RPMI8226 (cell line): ENCODE measurements around the gene LHCGR.
"Not testable (repeated sequence)": the region's sequence is repeated elsewhere in the genome, so short reads cannot be mapped to it uniquely, and the experiment has no call there.

Experiments used
- DNase-seq: peaks from one replicate; pipeline ENCODE4 v3.0.0-alpha.2; 2015

Gene LHCGR

DNA sequence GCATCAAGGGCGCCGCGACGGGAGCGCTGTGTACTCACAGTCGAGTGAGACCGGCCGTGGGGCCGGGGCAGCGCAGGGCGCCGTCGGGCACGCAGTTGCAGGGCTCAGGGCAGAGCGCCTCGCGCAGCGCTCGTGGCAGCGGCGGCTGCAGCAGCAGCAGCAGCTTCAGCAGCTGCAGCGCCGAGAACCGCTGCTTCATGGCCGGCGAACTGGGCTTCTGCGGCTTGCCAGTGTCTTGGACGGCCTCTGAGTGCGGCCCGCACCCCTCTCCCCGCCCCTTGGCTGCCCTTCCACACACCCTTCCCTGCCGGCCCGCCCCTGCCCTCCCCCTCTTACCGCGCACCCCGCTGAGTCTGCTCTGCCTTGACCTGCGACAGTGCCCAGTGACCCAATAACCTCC, at the start of gene LHCGR:
Gene LHCGR, minus strand, starts transcription at position 252 of the 400 bp plus-strand sequence. Its CDS starts 53 bp downstream, at position 199.
- DNase-seq, result peak; percentile 17

DNA sequence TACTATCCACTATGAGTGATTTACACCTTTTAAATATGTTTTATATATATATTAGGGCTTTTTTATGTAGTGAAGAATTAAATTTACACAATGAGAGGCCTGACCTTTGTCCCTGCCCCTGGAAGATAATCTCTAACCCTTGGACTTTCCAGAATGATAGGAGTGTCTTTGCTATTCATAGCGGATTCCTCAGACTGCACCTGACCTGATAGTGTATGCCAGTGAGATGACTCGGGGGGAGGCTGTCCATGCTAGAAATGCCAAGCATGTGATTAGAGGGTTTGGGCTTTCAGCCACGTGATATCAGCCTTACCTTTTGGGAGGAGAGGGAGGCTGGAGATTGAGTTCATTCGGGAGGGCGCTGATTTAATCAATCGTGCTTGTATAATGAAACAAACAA, 44.1 kb upstream of the LHCGR start:
- no peak for DNase-seq

DNA sequence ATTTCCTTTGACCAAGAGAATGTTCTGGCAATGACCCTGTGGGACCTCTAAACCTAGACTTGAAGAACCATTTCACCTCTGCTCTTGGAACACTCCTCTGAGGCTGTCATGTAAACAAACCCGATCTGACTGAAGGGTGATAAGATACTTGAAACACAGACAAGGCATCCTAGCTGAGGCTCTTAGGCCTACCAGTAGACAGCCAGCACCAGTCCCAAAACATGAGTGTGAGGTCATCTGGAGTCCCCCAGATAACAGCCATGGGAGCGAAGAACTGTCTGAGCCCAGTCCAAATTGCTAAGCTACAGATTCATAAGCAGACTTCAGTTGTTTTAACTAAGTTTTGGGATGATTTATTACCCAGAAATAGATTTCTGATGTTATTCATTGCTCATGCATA, 39.5 kb upstream of the LHCGR start:
- DNase-seq, result no peak

DNA sequence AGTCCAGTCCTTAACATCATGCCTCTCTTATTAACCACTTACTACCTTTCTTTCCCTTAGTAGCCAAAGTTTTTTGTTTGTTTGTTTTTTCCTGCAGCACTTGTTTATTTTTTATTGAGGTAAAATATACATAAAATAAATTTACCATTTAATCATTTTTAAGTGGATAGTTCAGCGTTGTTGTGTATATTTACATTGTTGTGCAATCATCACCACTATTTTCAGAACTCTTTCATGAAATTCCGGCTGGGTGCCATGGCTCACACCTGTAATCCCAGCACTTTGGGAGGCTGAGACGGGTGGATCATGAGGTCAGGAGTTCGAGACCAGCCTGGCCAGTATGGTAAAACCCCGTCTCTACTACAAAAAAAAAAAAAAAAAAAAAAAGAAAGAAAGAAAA, 38.1 kb upstream of the LHCGR start:
- no peak for DNase-seq

DNA sequence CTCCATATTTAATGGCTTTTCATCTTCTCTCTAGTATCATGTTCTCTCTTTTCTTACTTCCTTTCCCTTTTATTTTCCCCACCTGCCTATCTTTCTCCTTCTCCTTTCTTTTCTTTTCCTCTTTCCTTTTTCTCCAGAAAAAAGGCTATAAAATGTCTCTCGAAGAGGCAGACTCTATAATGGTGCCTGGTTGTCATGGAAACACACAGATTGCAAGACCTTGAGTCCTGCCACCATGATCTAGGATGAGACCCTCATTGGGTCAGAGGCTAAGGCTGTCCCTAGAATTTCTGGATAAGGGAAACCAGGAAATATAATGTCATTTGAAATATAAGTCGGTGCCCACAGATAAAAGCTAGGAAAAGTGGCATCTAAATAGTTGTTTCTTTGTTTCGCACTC, 36.5 kb upstream of the LHCGR start:
- no peak for DNase-seq

DNA sequence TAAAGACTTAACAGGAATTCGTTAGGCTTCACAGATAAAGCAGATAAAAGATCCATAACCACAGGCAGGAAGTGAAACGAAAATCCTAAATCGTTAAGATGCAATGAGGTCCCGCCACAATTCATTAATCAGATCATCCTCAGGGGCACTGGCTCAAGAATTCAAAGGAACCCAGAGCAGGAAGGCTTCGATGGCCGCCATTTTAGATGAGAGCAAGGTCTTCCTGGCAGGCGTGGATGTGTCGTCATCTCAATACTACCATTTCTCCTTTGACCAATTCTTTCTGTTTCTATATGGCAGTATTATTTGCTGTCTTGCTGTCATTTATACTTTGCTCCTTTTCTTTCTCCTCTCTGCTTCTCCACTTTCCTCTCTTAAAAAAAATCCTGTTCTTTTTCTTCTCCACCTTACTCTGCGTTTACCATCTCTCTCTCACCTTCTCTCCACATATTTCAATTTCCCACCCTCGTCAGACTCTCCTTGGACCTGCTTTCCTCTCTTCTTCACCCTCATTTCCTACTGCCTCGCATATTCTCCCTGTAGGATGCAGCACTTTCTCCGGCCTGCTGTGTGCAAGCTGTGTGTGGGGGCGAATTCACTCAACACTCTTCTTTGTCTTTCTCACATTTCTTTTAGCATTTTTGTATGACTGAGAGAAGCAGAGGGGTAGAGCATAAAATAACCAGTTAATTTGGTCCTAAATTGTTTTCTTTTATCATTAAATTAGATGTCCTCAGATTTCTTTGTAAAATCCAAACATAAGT, 35.1 kb upstream of the LHCGR start:
- DNase-seq, result no peak

DNA sequence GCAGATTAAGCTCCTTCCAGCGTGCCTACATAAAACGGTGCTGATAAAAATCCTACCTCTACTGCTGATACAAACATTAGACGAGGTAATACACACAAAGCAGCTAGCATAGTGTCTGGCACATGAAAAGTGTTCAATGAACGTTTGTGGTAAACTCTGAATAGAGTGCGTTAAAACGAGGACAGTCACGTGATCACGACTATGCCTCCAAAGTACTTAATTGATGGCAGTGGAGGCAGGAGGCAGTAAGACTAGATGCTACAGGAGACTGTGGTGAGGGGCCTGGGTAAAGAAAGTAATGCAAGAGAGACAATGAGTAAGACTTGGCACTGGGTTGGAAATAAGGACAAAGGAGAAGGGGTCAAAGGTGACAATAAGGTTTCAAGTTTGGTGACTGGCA, 32.1 kb upstream of the LHCGR start:
- DNase-seq, result no peak

DNA sequence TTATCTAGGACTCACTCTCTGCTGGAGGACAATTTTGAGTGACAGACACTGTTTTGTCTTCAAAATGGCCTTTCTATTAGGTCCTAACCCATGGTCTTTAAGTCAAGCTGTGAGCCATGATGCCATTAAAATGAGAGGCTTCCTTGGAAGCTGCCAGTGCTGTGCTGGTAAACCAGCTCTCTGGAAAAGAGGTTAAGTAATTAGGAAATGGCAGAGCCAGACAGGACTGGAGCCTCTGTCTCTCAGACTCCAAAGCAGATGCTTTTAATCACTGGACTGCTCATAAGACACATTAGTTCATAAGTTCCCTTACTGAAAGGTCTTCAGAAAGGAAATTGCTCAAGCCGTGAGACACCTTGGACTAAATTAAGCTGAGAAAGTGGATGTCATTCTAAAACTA, 25.8 kb upstream of the LHCGR start:
- no peak for DNase-seq

DNA sequence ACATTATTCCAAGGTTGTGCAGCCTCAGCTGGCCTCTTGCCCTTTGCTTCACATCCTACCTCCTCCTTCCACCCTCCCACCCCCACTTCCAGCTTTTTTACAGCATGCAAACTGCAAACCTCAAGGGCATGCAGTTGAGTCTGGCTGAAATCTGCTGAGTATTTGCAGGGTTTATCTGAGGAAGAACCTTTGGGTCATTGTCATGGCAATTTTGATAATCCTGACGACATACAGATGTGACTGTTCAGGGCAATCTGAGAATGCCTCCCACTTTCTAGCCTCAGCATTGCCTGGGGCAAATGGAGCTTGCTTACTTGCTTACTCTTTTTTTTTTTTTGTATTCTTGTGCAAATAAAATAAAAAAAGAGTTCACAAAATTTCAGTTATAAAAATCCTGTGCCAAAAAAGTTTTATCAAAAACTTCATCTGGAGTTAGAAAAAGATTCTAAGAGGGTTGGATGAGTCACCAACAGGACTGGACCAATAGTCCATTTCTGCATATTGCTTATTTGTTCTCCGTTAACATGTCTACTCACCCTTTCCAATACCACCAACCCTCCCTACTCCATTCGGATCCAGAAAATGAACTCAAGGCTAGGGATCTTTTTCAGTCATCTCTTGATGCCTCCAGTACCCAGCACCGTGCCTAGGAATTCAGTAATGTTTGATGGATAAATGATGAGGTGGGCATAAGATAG, 23.6 kb upstream of the LHCGR start:
- no peak for DNase-seq

DNA sequence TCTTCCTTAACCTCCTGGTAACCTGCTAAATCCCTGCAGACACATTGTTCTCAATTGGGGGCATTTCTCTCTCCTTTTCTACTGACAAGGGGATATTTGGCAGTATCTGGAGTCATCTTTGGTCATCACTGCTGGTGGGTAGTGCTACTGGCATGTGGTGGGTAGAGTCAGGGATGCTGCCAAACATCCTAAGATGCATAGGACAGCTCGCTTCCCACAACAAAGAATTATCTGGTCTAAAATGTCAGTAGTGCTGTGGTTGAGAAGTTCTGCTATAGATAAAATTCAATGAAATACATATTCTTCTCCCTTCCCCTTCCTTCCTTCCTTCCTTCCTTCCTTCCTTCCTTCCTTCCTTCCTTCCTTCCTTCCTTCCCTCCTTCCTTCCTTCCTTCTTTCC, 18.7 kb upstream of the LHCGR start:
- no peak for DNase-seq

DNA sequence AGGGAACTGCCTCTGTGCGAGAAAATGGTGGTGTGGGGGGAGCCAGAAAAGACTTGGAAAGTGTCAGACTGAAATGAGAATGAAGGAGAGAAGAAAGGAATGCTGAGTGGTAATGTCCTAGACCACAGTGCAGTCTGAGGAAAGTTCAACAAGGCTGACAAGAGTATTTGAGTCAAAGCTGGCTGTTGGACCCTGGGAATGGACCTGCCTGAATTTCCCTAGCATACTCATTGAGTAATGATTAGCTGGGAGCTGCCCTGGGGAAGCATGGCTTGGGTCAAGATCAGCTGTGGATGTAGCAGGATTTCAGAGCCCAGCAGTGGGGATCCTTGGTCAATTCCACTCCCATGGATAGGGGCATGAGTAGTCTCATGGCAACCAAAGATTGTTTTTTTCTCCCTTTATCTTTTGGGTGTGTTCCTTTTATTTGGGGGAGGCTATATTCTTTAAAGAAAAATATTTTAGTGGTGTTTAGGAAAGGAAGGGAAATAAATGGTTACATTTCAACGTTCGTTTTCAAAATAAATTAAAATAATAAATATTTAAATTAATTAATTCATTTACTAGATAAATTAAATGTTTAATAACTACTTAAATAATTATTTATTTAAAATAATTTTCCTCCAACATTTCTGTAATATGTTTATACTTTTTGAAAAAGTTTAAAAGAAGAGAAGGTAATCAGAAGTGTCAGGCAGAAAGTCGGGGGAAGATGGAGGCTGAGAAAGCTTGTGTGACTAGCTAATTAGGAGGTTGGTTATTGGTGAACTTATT, 15.9 kb upstream of the LHCGR start:
- DNase-seq, result no peak

DNA sequence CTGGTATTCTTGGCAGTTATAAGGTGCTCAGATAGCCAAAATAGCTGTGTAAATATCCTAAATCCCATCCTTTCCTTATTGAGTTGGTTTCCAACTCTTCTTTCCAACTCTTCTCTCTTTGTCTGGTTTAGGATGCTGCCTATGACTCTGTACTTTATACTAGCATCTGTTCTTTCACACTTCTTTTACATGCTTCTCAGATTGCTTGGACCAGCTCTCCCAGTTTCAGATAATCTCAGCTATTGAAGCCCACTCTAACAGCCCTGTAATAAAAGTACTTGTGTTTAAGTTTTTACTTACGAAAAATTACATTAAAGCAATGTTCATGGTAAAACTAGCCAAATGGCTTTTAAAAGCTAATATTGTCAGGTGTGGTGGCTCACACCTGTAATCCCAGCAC, 14.7 kb upstream of the LHCGR start:
- DNase-seq, result no peak

DNA sequence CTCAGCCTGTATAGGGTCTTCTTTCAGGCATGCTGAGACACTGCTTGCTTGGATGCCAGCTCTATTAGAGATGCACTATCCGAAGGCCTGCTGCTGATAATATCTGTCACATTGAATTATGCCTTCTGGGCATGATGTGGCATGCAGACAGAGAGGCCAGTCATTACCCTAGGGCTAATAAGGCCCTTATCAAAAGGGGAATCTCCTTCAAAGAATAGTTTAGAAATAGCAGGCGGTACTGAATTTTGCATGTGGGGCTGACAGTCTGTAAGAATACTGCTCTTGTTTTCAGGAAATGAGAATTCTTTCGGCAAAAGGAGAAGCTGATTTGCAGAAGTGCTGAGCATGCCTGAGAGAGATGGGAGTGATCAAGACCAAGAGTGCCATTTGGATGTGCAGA, 13.1 kb upstream of the LHCGR start:
- peak; percentile 25 for DNase-seq

DNA sequence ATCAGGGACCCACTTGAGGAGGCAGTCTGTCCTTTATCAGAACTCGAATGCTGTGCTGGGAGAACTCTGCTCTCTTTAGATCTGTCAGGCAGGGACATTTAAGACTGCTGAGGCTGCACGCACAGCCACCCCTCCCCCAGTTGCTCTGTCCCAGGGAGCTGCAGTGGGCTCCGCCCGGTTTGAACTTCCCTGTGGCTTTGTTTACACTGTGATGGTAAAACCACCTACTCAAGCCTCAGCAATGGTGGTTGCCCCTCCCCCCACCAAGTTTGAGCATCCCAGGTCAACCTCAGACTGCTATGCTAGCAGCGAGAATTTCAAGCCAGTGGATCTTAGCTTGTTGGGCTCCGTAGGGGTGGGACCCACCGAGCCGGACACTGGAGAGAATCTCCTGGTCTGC, 11.8 kb upstream of the LHCGR start:
- DNase-seq, result peak; percentile 52

DNA sequence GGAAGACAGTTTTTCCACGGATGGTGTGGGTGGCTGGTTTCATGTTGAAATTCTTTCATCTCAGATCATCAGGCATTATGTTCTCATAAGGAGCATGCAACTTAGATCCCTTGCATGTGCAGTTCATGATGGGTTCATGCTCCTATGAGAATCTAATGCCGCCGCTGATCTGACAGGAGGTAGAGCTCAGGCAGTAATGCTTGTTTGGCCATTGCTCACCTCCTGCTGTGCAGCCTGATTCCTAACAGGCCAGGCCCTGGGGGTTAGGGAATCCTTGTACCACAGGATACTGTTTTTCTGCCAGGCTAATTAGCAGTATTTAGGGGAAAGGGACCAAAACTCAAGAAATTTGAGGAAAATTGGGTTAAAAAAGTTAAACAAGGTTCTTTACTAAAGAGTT, 5.3 kb upstream of the LHCGR start:
- no peak for DNase-seq

DNA sequence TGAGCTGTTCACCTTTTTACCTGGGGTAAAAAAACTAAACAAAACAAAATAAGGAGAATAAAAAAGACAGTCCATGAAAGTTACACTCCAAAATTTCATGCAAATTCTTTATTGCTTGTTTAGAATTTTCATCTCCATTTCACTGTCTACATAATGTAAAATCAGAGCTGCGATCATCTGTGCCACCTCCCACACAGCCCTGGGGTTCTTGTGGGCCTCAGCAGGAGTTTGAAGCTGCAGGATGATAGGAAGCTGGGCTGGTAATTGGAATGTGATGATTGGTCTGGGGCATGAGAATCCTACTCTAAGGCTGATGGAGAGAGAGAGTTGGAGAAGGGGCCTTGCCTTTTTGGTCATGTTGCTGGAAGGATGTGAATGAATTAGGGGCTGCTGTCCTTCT, 4.2 kb upstream of the LHCGR start:
- DNase-seq, result no peak

DNA sequence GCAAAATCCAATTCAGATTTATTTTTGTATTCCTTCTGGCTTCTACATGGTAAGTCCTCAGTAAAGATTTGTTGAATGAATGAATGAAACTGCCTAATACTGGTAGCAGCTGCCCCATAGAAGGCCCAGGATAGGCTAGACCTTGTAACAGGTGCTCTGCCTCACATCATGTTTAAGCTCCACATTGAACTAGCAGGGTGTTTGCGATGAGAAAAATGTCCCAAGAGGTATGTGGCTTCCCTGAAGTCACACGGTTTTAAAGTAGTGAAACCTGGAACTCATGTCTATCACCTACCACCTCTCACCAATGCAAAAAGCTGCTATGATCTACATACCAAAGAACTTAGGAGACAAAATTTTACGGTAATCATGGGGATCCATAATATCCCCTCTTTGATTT, 765 bp upstream of the LHCGR start:
- no peak for DNase-seq

DNA sequence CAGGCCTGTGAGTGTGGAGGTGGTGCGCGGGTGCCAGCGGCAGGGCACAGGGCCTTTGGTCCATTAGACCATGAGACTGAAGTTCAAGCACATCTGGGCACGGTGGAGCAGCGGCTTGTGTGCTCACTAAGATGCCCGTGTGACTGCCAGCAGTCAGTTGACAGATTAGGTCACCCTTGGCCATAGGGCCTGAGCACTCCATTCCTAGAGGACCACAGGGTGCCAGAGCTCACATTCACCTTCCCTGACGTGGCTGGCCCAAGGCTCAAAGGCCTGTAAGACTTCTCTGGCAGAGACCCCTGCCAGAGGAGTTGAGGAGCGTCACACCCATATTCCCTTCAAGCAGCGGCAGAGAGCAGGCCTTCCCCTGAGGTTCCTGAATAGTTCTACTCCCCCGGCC, 650 bp downstream of the LHCGR start:
- no peak for DNase-seq

DNA sequence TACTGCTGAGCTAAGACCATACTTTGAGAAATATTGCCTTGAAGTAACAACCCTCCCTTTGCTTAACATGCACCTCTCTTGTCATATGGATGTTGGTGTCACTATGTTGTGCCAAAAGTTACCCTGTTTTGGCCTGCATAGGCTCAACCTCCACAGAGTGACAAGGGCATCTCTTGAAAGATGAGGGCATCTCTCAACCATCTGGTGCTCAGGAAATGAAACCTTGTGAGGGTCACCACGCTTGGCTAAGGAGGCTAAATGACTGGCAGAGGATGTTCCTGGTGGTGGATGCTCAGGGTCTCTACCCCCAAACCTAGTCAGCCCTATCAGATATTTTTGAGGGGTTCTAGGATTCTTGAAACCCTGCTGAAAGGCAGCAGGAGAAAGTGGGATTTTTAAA, 2.3 kb downstream of the LHCGR start:
- peak; percentile 6 for DNase-seq

DNA sequence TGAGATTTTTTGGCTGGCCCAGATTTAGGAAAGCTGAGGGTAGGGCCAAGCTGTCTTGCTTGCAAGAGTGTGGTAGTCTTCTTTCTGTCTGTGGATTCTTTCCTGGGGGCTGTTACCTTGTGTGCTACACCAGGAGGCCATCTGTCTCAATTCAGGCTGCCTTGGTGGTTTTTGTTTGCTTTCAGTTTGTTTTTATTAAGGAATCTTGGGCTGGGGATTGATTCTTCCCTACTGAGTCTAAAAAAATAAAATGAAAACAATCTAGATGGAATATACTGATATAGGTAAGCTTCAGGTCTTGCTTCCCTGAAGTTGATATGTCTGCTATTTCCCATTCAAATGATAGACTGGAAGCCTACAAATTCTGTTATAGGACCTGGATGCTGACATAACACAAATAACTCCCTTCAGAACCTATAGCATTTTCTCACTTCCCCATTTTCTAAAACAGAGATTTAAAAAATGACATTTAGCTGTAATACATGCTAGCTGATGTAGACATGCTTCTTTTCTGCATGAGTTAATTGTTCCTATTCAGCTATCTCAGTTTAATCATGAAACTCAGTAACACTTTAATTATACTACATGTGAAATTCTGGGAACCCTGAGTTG, 5.3 kb downstream of the LHCGR start:
- DNase-seq, result peak; percentile 52

DNA sequence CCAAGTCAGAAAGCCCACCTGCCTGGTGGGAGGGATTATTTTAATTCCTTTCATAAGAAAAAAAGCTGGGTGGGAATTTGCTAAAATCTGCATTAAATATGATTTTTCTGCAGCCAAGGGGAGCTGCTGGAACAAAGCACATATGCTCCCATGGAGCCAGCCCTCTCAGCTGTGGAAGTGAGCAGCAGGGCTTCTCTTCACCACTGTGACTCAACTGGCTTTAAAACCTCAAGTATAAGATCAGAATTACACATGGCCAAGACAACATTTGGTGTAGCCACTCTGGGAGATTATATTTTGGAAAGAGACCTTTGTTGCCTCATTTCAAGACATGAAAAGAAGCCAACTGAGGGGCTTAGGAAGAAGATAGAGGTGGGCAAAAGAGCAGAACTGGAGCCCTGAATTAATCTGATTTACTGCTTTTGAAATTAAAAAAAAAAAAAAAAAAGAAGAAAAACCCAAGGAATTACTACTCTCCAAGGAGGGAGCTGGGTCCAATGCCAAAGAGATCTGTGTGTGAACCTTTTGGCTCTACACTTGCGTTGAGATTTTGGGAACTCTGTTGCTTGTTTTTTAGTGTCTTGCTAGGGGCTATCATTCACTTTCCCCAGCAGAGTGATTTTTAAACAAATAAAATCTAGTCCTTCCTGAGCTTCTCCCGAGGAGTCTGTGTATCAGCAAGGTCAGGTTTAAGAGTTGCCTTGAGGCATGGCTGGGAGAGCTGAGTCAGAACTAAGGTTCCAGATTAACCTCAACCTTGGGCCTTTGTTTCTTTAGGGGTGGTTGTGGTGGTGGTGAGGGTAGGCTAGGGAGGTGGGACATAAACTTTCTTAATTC, 6.0 kb downstream of the LHCGR start:
- DNase-seq, result peak; percentile 26

DNA sequence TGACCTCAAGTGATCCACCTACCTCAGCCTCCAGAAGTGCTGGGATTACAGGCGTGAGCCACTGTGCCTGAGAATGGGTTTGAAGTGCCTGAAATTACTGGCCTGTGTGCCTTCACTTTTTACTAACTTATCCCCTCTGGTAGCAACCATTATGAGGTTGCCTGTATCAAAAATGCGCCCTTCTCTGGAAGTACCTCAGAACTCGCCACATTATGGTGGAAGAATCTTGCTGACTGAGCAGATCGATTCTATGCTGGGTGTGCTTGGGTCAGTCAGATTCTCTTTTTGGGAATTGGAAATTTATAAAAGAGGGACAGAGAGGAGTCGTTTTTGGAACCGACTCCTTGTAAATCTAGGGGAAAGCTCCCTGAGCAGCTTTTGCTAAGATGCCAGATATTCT, 8.2 kb downstream of the LHCGR start:
- no peak for DNase-seq

DNA sequence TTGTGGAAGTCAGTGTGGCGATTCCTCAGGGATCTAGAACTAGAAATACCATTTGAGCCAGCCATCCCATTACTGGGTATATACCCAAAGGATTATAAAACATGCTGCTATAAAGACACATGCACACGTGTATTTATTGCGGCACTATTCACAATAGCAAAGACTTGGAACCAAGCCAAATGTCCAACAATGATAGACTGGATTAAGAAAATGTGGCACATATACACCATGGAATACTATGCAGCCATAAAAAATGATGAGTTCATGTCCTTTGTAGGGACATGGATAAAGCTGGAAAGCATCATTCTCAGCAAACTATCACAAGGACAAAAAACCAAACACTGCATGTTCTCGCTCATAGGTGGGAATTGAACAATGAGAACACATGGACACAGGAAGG, 16.3 kb downstream of the LHCGR start:
- DNase-seq, result not testable (repeated sequence)
